Measurements from ENCODE around the gene C2orf92.
"Not testable (repeated sequence)": the region's sequence is repeated elsewhere in the genome, so short reads cannot be mapped to it uniquely, and the experiment has no call there.

The C2orf92 gene

GRCh38 chr2:97706112-97706511 lies 36.6 kb downstream of the C2orf92 start:
- no peak for TF ChIP-seq CTCF (IDR thresholded peaks at IDR 0.05; ENCODE audit: low read depth, low read length)
- no peak overlapping the region for H3K4me3 ChIP-seq (ENCODE audit: low read depth, low read length)

DNA sequence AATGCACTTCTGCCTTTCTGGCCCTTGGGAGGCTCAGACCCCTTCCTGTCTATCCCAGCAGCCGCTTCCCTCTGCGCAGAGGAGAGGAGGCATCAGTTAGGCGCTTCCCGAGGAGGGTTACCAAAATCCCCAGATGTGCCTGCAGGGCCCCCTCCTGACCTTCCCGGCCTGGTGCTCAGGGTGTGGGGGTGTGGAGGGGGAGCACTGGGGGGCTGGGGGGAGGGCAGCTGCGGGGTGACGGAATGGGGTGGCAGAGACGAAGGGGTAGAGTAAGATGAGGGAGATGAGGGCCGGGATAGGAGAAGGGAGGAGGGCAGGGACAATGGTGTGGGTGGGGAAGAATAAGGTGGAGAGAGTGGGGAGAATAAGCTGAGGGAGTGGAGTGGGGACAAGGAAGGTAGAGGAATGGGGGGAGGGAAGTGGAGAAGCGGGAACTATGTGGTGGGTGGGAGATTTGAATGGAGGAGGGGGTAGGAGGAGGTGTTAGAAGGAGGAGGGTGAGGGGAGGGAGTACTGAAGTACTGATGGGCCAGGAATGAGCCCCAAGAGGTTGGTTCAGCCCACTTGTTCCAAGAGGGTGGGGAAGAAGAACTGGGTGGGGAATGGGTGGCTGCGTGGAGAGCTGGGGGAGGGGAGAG lies 37.3 kb downstream of the C2orf92 start:
- H3K4me3 ChIP-seq (ENCODE audit: low read depth, low read length): no peak overlapping the region
- no peak for TF ChIP-seq CTCF (IDR thresholded peaks at IDR 0.05; ENCODE audit: low read depth, low read length)

DNA sequence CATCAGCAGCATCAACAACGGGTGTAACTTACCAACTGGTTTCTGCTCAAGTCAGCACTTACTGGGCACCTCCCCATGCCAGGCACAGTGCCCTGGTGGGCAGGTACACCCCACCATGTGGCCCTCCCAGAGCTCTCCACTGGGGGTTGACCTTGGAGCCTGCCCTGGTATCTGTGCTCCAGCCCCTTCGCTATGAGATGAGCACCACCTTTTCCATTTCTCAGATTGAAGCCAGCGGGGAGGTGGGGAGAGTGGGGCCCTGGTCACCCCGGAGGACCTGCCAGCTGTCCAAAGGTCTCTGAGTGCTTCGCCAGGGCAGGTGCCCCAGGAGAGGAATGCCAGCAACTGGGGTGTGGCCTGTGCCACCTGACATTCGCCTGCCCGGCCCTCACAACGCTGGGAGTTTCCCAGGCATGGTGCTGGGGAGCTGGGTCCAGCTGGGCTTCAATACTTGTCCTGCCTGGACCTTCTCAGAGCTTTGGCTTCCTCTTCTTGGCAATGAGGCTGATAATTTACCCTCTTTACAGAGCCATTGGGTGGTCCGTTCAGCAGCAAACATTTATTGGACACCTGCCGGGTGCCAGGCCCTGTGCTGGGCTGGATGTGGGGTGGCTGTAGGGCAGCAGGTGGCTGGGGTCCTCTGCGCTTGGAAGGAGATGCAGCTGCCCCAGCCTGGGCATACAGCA lies 38.0 kb downstream of the C2orf92 start:
- TF ChIP-seq CTCF (IDR thresholded peaks at IDR 0.05; ENCODE audit: low read depth, low read length): no peak
- H3K4me3 ChIP-seq (ENCODE audit: low read depth, low read length): no peak overlapping the region

GRCh38 chr2:97708048-97708380 lies 38.5 kb downstream of the C2orf92 start:
- no peak for TF ChIP-seq CTCF (IDR thresholded peaks at IDR 0.05; ENCODE audit: low read depth, low read length)

DNA sequence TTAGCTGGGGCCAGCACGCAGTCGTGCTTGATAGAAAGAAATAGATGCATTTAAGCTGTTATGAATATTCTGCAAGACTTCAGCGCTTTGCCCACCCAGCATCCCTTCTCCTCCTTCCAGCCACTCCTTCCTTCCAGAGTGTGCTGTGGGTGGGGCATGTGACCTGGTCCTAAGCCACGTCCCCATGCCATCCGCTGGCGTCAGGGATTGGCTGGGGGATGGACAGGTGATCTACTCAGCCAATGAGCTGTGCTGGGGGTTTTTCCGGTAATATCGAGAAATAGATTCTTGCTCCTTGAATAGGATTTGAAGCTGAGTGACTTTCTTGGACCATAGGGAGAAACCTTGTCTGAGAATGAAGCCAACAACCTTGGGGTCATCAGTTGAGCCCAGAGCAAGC lies 39.1 kb downstream of the C2orf92 start:
- no peak overlapping the region for H3K4me3 ChIP-seq (ENCODE audit: low read depth, low read length)
- no peak for TF ChIP-seq CTCF (IDR thresholded peaks at IDR 0.05; ENCODE audit: low read depth, low read length)

More at GRCh38 chr2:97708048-97708380, 38.5 kb downstream of the C2orf92 start:
- no peak overlapping the region for H3K4me3 ChIP-seq (ENCODE audit: low read depth, low read length)

- no peak overlapping the region for H3K4me3 ChIP-seq (ENCODE audit: low read depth, low read length)
- TF ChIP-seq CTCF (IDR thresholded peaks at IDR 0.05; ENCODE audit: low read depth, low read length): no peak
Observed at GRCh38 chr2:97711394-97711711, 41.8 kb downstream of the C2orf92 start.

DNA sequence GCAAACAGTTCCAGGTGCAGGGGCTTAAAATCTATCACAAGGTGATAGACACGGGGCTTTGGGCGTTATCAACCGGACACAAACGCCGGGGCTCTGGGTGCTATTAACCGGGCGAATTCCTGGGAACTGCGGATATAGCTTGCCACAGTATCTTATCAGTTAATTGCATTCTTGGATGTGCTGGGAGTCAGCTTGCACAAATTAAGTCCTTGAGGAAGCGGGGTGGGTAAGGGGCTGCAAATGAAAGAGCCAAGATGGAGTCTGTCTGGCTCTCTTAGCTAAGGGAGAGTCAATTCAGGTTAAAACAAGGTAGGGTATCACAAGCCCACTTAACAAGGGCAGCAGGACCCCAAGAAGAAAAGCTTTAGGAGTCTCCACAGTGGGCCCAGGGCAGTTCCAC lies 42.7 kb downstream of the C2orf92 start:
- not testable (repeated sequence) for H3K4me3 ChIP-seq (ENCODE audit: low read depth, low read length)

Measured in WI38 (cell line).